HG02588 (cell line): ENCODE results near the gene NEU4.

ENCODE experiments used
- ATAC-seq: cut with Tn5 transposase; IDR thresholded peaks from one replicate; pipeline ENCODE4 v1.9.1; 2021; ENCODE audit warnings: mild to moderate bottlenecking, moderate library complexity; ENCODE audit not compliant: unreplicated experiment

NEU4 gene

GRCh38 chr2:241860184-241861078, 51.4 kb downstream of the NEU4 start:
- no peak for ATAC-seq

GRCh38 chr2:241861264-241861663, 52.3 kb downstream of the NEU4 start:
- no peak for ATAC-seq

GRCh38 chr2:241862093-241862492, 53.1 kb downstream of the NEU4 start:
- ATAC-seq = no peak

GRCh38 chr2:241862775-241863535, 54.0 kb downstream of the NEU4 start:
- ATAC-seq = no peak

GRCh38 chr2:241863536-241863954, 54.6 kb downstream of the NEU4 start:
- ATAC-seq = no peak

GRCh38 chr2:241864168-241864849, 55.3 kb downstream of the NEU4 start:
- no peak for ATAC-seq

- ATAC-seq = no peak
Measured at GRCh38 chr2:241864850-241865213, 55.8 kb downstream of the NEU4 start.

- no peak for ATAC-seq
Measured at GRCh38 chr2:241865416-241865956, 56.5 kb downstream of the NEU4 start.

GRCh38 chr2:241865957-241866789, 57.2 kb downstream of the NEU4 start:
- no peak for ATAC-seq
